ENCODE data around the gene LYPD3. TPM values are rescaled to one million over a fixed set of nuclear protein-coding genes. Genes with fewer than 3 reads are reported as not detected.

The LYPD3 gene
- total and polyA plus RNA-seq, 8 donors, result 0.20 to 1.7 (median 0.36) TPM

- peaks cover 0 to 4% (median 0%) of the 10 kb centered on the region in 3 donors for H3K4me1 ChIP-seq
- H3K27ac ChIP-seq, result no peak overlapping the region
- ATAC-seq (no peak), DNase-seq (no peak), FAIRE-seq (no peak)
- H3K36me3 ChIP-seq, result peaks cover 0 to 2% (median 0%) of the 10 kb centered on the region in 3 donors
- no peaks in the 10 kb centered on the region for H3K9me3 ChIP-seq
- H3K4me3 ChIP-seq, result no peak overlapping the region
- no peaks in the 10 kb centered on the region for H3K27me3 ChIP-seq
- 92 to 93% methylated on average over 5 of the region's 5 CpGs for WGBS, 2 donors
- TF ChIP-seq CTCF (IDR thresholded peaks at IDR 0.05), result no peak
- intact Hi-C loops (cut with DNase I), result no loop called here
Measured at GRCh38 chr19:43506629-43507028, 41.2 kb upstream of the LYPD3 start.

DNA sequence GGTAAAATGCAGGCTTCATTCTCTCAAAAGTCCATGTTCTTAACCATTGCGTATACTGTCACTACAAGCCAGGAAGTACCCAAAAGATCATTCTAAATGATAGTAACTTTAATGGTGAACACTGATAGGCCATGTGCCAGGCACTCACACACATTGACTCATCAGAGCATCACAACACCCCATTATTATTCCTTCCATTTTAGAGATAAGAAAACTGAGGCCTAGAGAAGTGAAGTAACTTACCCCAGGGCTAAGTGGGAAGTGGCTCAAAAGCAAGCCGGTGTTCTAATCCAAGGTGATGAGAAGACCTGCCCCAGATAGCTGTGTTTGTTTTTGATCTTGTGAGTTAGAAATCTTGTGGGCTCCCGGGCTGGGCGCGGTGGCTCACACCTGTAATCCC, 40.5 kb upstream of the LYPD3 start:
- H3K27ac ChIP-seq, result no peak overlapping the region
- TF ChIP-seq CTCF (IDR thresholded peaks at IDR 0.05), result no peak
- intact Hi-C loops (cut with DNase I), result no loop called here
- WGBS, 2 donors, result 93 to 96% methylated on average over 5 of the region's 5 CpGs
- no peaks in the 10 kb centered on the region for H3K27me3 ChIP-seq
- H3K9me3 ChIP-seq, result no peaks in the 10 kb centered on the region
- DNase-seq (no peak), ATAC-seq (no peak), FAIRE-seq (no peak)
- peaks cover 0 to 2% (median 0%) of the 10 kb centered on the region in 3 donors for H3K36me3 ChIP-seq
- H3K4me3 ChIP-seq, result no peak overlapping the region
- H3K4me1 ChIP-seq, result peaks cover 0 to 4% (median 0%) of the 10 kb centered on the region in 3 donors

- no peak for FAIRE-seq
- no peak for DNase-seq
- Histone ChIP-seq H3K4me3 (peak overlapping the region in 2 of 4 donors; percentile 47 to 79), H3K9me3 (no peaks in the 10 kb centered on the region), H3K36me3 (peaks cover 0 to 2% (median 0%) of the 10 kb centered on the region in 3 donors), H3K27me3 (no peaks in the 10 kb centered on the region), H3K27ac (peak overlapping the region; percentile 56 to 88 (median 74)), H3K4me1 (peaks cover 0 to 4% (median 0%) of the 10 kb centered on the region in 3 donors)
- no peak for TF ChIP-seq CTCF (IDR thresholded peaks at IDR 0.05)
- intact Hi-C loops (cut with DNase I), result no loop called here
- 90 to 92% methylated on average over 3 of the region's 3 CpGs for WGBS, 2 donors
- no peak for ATAC-seq
Measured at GRCh38 chr19:43505186-43505456, 39.7 kb upstream of the LYPD3 start.

DNA sequence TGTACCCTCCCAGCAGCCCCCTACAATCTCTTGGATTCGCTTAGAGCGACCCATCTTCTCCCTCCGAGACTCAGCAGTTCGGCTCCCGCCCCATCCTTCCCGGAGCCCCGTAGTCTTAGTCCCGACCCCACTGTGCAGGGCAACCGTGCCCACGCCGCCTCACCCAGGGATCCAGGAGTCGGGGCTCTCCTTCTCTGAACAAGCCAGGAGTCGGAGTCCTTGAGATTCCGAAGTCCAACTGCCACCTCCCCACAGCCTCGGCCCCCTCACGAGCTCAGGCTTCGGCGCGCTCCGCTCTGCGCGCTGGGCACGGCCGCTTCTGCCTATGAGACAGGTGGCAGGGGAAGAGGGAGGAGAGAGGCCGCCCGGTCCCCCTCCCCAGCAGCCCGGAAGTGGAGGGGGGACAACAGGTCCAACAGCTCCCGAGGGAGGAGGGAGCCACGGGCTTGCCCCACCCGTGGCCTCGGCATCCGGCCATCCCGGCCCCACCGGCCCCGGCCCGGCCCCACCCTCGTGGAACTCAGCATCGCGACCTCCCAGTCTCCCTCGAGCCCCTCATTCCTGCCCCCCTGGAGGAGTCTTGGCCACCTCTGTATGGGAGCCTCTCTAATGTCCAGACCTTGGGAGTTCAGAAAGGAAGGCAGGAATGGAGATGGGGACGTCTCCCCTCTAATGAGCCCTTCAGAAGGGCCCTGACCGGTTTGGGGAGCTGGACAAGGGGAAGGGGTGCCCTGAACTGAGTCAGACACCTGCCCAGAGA, 39.2 kb upstream of the LYPD3 start, which contains the start of gene PHLDB3:
Gene PHLDB3, minus strand, starts transcription at position 321 of the 760 bp plus-strand sequence. CDS start 628 bp downstream, outside the sequence.
- H3K27ac ChIP-seq, result peak within 1 kb of the TSS; percentile 56 to 88 (median 74)
- ATAC-seq (peak; percentile 51 to 74 (median 66)), FAIRE-seq (no peak), DNase-seq (peak in 5 of 6 donors; percentile 45 to 86 (median 69))
- peaks cover 0 to 2% (median 0%) of the 10 kb centered on the region in 3 donors for H3K36me3 ChIP-seq
- WGBS, 2 donors, result 2 to 3% methylated on average over 30 to 42 of the region's 42 CpGs
- peaks cover 0 to 4% (median 0%) of the 10 kb centered on the region in 3 donors for H3K4me1 ChIP-seq
- intact Hi-C loops (cut with DNase I), result no loop called here
- H3K9me3 ChIP-seq, result no peaks in the 10 kb centered on the region
- no peaks in the 10 kb centered on the region for H3K27me3 ChIP-seq
- no peak for TF ChIP-seq CTCF (IDR thresholded peaks at IDR 0.05)
- peak within 1 kb of the TSS; percentile 23 to 79 (median 48) for H3K4me3 ChIP-seq
